Ascending aorta (tissue), 2 donors: Measurements from ENCODE around the gene CIT. TPM values are rescaled to one million over a fixed set of nuclear protein-coding genes. Genes with fewer than 3 reads are reported as not detected.

ENCODE experiments used
- DNase-seq, 2 donors: peaks; one replicate each; pipeline ENCODE4 v3.0.0-alpha.2; 2019; ENCODE audit warnings: low spot score in 2 of 2
- H3K27ac ChIP-seq, 2 donors: fragments of 200-600 bp; sonication (generic); one replicate each; pipeline ENCODE4 v1.5.1; 2016 to 2017; ENCODE audit warnings: mild to moderate bottlenecking in 1 of 2
- H3K27me3 ChIP-seq: fragments of 200-600 bp; sonication (generic); one replicate; pipeline ENCODE4 v1.5.1; 2017
- H3K36me3 ChIP-seq, 2 donors: fragments of 200-600 bp; sonication (generic); one replicate each; pipeline ENCODE4 v1.5.1; 2016
- H3K4me1 ChIP-seq, 2 donors: fragments of 200-600 bp; sonication (generic); one replicate each; pipeline ENCODE4 v1.5.1; 2016 to 2017; ENCODE audit warnings: mild to moderate bottlenecking in 1 of 2
- H3K4me3 ChIP-seq, 2 donors: fragments of 200-600 bp; sonication (generic); one replicate each; pipeline ENCODE4 v1.5.1; 2016 to 2017; ENCODE audit warnings: mild to moderate bottlenecking in 1 of 2
- H3K9me3 ChIP-seq, 2 donors: fragments of 200-600 bp; sonication (generic); one replicate each; pipeline ENCODE4 v1.5.1; 2016
- intact Hi-C: fragments of 100-400 bp; cut with DNase I; formaldehyde crosslinking; loops from one replicate; pipeline ENCODE4 v1.15.1; 2023
- total RNA-seq: library from RNA; depleted of rRNA; stranded (reverse); fragments of >200 nt; gene quantifications from one replicate; pipeline ENCODE4 v1.1.0, GENCODE V29; 2016
- TF ChIP-seq, protein P1 (sequence below), 3 experiments: fragments of 200-600 bp in 2 of 3; fragments of 450-650 bp in 1 of 3; sonication (generic) in 2 of 3; IDR thresholded peaks; one replicate each; pipeline ENCODE4 v1.5.1; 2016 to 2019; ENCODE audit warnings: antibody characterized with exemption in 3 of 3, mild to moderate bottlenecking in 1 of 3, moderate library complexity in 1 of 3

CIT gene
- total RNA-seq, 1 donor from 2014 or later: 1.2 TPM

GRCh38 chr12:119758722-119759121, 118.4 kb downstream of the CIT start:
- H3K4me3 ChIP-seq: no peak overlapping the region
- no peaks in the 10 kb centered on the region for H3K27me3 ChIP-seq
- DNase-seq: no peak
- TF ChIP-seq, protein P1, sequence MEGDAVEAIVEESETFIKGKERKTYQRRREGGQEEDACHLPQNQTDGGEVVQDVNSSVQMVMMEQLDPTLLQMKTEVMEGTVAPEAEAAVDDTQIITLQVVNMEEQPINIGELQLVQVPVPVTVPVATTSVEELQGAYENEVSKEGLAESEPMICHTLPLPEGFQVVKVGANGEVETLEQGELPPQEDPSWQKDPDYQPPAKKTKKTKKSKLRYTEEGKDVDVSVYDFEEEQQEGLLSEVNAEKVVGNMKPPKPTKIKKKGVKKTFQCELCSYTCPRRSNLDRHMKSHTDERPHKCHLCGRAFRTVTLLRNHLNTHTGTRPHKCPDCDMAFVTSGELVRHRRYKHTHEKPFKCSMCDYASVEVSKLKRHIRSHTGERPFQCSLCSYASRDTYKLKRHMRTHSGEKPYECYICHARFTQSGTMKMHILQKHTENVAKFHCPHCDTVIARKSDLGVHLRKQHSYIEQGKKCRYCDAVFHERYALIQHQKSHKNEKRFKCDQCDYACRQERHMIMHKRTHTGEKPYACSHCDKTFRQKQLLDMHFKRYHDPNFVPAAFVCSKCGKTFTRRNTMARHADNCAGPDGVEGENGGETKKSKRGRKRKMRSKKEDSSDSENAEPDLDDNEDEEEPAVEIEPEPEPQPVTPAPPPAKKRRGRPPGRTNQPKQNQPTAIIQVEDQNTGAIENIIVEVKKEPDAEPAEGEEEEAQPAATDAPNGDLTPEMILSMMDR (IDR thresholded peaks at IDR 0.05): no peak
- no peak overlapping the region for H3K27ac ChIP-seq
- H3K36me3 ChIP-seq: no peaks in the 10 kb centered on the region
- intact Hi-C loops: no loop called here
- H3K9me3 ChIP-seq: no peaks in the 10 kb centered on the region
- no peaks in the 10 kb centered on the region for H3K4me1 ChIP-seq

DNA sequence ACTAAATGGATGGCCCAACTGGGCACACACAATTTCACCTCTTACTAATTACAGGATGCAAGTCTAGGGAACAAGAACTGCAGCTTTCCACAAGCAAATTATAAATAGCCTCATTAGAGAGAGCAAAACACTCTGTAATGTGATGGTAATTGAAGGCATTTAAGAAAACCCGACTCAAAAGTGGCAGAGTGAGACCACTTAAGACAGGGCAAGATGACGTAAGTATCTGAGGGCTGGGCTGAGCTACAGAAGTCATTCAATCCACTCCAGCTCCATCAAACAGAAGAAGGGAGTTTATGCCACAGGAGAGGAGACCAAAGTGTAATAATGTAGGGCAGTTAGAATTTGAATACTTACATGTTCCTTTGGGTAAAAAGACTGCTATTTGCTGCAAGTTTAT, 118.9 kb downstream of the CIT start:
- Histone ChIP-seq H3K4me3 (no peak overlapping the region), H3K27me3 (no peaks in the 10 kb centered on the region), H3K27ac (no peak overlapping the region), H3K9me3 (no peaks in the 10 kb centered on the region), H3K36me3 (no peaks in the 10 kb centered on the region), H3K4me1 (no peaks in the 10 kb centered on the region)
- no peak for DNase-seq
- TF ChIP-seq, protein P1 (IDR thresholded peaks at IDR 0.05): no peak
- intact Hi-C loops: no loop called here

- no peaks in the 10 kb centered on the region for H3K36me3 ChIP-seq
- DNase-seq: no peak
- intact Hi-C loops: no loop called here
- H3K9me3 ChIP-seq: no peaks in the 10 kb centered on the region
- no peak overlapping the region for H3K4me3 ChIP-seq
- no peaks in the 10 kb centered on the region for H3K4me1 ChIP-seq
- H3K27ac ChIP-seq: no peak overlapping the region
- no peaks in the 10 kb centered on the region for H3K27me3 ChIP-seq
- TF ChIP-seq, protein P1 (IDR thresholded peaks at IDR 0.05): no peak
Measured at GRCh38 chr12:119751961-119752360, 125.2 kb downstream of the CIT start.

DNA sequence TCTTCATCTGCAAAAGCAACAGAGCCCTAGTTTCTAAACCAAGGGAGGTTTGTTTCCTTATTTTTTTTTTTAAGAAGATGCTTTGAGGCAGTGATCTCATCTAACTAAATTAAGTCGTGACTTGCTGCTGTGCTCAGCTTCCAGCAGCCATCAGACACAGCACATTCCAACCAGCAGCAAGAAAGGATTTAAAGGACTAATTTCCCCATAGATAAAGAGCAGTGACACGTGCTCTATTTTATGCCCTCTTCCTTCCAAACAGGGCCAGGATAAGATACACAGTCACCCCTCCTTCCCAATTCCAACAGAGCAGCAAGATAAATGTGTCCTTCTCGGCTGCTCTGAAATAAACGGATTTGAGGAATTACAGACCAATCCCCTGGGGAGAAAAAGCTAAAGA, 127.5 kb downstream of the CIT start:
- TF ChIP-seq, protein P1 (IDR thresholded peaks at IDR 0.05): no peak
- no peaks in the 10 kb centered on the region for H3K4me1 ChIP-seq
- DNase-seq: no peak

GRCh38 chr12:119748497-119748896, 128.6 kb downstream of the CIT start:
- TF ChIP-seq, protein P1 (IDR thresholded peaks at IDR 0.05): no peak
- no peak for DNase-seq
- H3K36me3 ChIP-seq: no peaks in the 10 kb centered on the region
- H3K4me3 ChIP-seq: no peak overlapping the region
- H3K27me3 ChIP-seq: no peaks in the 10 kb centered on the region
- no peak overlapping the region for H3K27ac ChIP-seq
- intact Hi-C loops: no loop called here
- no peaks in the 10 kb centered on the region for H3K4me1 ChIP-seq
- peaks cover 4 to 8% of the 10 kb centered on the region in 2 donors for H3K9me3 ChIP-seq

More for the DNA sequence above, 127.5 kb downstream of the CIT start:
- Histone ChIP-seq H3K9me3 (peaks cover 0 to 5% of the 10 kb centered on the region in 2 donors), H3K36me3 (no peaks in the 10 kb centered on the region), H3K4me3 (no peak overlapping the region), H3K27me3 (no peaks in the 10 kb centered on the region), H3K27ac (no peak overlapping the region)
- intact Hi-C loops: no loop called here

DNA sequence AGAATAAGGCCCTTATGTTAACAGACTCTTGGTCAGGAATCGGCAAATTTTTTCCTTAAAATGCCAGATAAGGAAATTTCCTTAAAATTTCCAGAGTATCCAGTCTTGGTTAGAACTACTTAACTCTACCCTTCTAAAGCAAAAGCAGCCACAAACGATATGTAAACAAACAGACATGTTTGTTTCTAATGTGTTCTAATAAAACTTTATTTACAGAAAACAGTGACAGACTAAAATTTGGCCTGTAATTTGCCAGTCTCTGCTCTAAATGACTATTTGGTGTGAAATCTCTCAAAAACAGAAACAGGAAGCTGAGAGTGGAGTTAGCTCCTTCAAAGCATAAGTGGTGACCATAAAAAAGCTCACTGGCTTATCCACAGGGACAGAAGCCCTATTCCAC, 131.0 kb downstream of the CIT start:
- intact Hi-C loops: no loop called here
- Histone ChIP-seq H3K4me1 (no peaks in the 10 kb centered on the region), H3K27ac (no peak overlapping the region), H3K9me3 (peaks cover 4 to 8% of the 10 kb centered on the region in 2 donors), H3K4me3 (no peak overlapping the region), H3K27me3 (no peaks in the 10 kb centered on the region), H3K36me3 (no peaks in the 10 kb centered on the region)
- TF ChIP-seq, protein P1 (IDR thresholded peaks at IDR 0.05): no peak
- no peak for DNase-seq
